Measurements from ENCODE around the gene SLC20A1.

The SLC20A1 gene

DNA sequence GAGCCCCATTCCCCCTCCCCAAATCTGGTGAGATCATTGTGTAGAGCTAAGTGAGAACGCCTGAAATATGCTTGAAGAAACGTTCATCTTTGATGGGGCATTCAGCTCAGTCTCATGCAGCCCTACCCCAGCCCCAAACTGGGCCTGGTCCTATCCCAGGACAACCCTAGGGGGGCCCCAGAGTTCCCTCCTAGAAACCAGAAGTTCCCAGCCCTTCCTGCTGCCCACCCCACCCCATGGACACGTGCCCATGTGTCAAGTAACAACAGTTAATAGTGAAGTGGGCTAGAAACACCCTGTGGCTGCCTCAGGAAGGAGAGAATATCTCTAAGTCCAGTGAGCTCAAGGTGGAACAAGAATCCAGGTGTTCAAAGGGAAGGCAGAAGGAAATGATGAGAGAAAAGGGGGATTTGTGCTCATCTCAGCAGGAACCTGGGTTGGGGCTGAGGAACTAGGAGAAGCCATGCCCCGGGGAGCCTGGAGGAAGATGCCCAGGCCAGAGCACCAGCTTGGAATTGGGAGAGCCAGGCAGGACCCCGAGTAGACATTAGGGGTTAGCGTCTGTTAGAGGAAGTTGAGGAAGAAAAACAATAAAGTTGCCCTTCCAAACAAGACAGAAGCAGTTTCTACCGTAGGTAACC, 20.1 kb upstream of the SLC20A1 start:
- WGBS, 2 donors (ENCODE audit: extremely low coverage in 2 of 2, insufficient read length in 2 of 2, insufficient replicate concordance in 1 of 2), result no CpG with 5 or more reads among the region's 7 CpGs
- Histone ChIP-seq H3K36me3 (replicated peaks in 1 of 2; ENCODE audit: control insufficient read depth in 2 of 2, insufficient read depth in 2 of 2, low read length in 2 of 2) (no peaks in the 10 kb centered on the region), H3K4me1 (ENCODE audit: control insufficient read depth in 2 of 2, insufficient read depth in 1 of 2, low read depth in 1 of 2, low read length in 2 of 2) (peaks cover 4 to 10% of the 10 kb centered on the region in 2 donors)

DNA sequence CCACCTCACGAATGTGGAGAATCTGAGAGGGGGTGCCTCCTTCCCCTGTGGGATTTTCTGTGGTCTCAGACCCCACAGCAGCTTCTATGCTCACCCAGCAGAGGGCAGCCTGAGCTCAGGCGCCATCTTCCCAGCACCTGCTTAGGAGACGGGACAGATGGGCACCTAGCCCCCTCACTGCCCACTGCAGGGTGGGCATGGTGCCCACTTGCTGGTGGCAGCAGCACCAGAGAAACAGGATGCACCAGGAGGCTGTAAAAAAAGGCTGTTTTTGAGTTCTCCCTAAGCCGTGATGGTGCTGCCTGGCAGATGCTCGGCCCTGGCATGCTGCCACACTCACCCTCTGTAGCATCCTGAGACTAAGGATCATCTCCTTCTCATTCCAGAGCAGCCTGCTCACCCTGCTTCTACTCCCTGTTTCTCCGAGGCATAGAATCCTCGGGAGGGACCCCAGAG, 19.1 kb upstream of the SLC20A1 start:
- H3K4me3 ChIP-seq (ENCODE audit: low read length in 2 of 2), result no peak overlapping the region
- H3K4me1 ChIP-seq (ENCODE audit: control insufficient read depth in 2 of 2, insufficient read depth in 1 of 2, low read depth in 1 of 2, low read length in 2 of 2), result peaks cover 14 to 15% of the 10 kb centered on the region in 2 donors
- no peak overlapping the region for H3K23ac ChIP-seq (ENCODE audit: low read depth, low read length, poor library complexity)
- H2BK120ac ChIP-seq (ENCODE audit: low read depth, low read length), result no peak overlapping the region
- H2BK5ac ChIP-seq (ENCODE audit: low read length), result no peak overlapping the region
- H3K4me2 ChIP-seq (ENCODE audit: insufficient read depth, low read length, poor library complexity, severe bottlenecking), result no peak overlapping the region
- no peaks in the 10 kb centered on the region for H3K27me3 ChIP-seq (ENCODE audit: control insufficient read depth in 3 of 3, insufficient read depth in 3 of 3, low read depth in 1 of 3, low read length in 3 of 3)
- H2AFZ ChIP-seq (ENCODE audit: low read length), result peak overlapping the region; percentile 0
- H2BK15ac ChIP-seq (ENCODE audit: low read length), result no peak overlapping the region
- no peak overlapping the region for H4K8ac ChIP-seq (ENCODE audit: low read depth, low read length)
- WGBS, 2 donors (ENCODE audit: extremely low coverage in 2 of 2, insufficient read length in 2 of 2, insufficient replicate concordance in 1 of 2), result no CpG with 5 or more reads among the region's 7 CpGs
- no peak overlapping the region for H3K14ac ChIP-seq (ENCODE audit: low read length)
- H3K27ac ChIP-seq (replicated peaks; ENCODE audit: low read length), result no peak overlapping the region
- no peak overlapping the region for H3K18ac ChIP-seq (ENCODE audit: low read length)
- no peaks in the 10 kb centered on the region for H3K79me1 ChIP-seq (ENCODE audit: low read depth, low read length)
- peak overlapping the region; percentile 66 for H2AK5ac ChIP-seq (ENCODE audit: low read depth, low read length)
- no peak overlapping the region for H4K91ac ChIP-seq (ENCODE audit: low read depth, low read length, poor library complexity)
- no peak overlapping the region for H3K4ac ChIP-seq (ENCODE audit: low read length)
- no peaks in the 10 kb centered on the region for H3K9me3 ChIP-seq (replicated peaks in 1 of 2; ENCODE audit: control insufficient read depth in 2 of 2, insufficient read depth in 1 of 2, low read depth in 1 of 2, low read length in 2 of 2)
- no peaks in the 10 kb centered on the region for H3K36me3 ChIP-seq (replicated peaks in 1 of 2; ENCODE audit: control insufficient read depth in 2 of 2, insufficient read depth in 2 of 2, low read length in 2 of 2)
- H3K9ac ChIP-seq (ENCODE audit: low read depth, low read length, poor library complexity), result no peak overlapping the region
- H2BK12ac ChIP-seq (ENCODE audit: low read length), result no peak overlapping the region
- no peak for DNase-seq (ENCODE audit: low spot score)

More for the DNA sequence above, 20.1 kb upstream of the SLC20A1 start:
- Histone ChIP-seq H3K27me3 (ENCODE audit: control insufficient read depth in 3 of 3, insufficient read depth in 3 of 3, low read depth in 1 of 3, low read length in 3 of 3) (no peaks in the 10 kb centered on the region), H2BK5ac (ENCODE audit: low read length) (no peak overlapping the region), H3K23ac (ENCODE audit: low read depth, low read length, poor library complexity) (no peak overlapping the region), H2BK12ac (ENCODE audit: low read length) (no peak overlapping the region), H3K27ac (replicated peaks; ENCODE audit: low read length) (no peak overlapping the region), H2BK15ac (ENCODE audit: low read length) (no peak overlapping the region), H3K79me1 (ENCODE audit: low read depth, low read length) (no peaks in the 10 kb centered on the region), H3K14ac (ENCODE audit: low read length) (no peak overlapping the region), H2BK120ac (ENCODE audit: low read depth, low read length) (no peak overlapping the region), H2AFZ (ENCODE audit: low read length) (no peak overlapping the region), H4K91ac (ENCODE audit: low read depth, low read length, poor library complexity) (no peak overlapping the region), H3K4me3 (ENCODE audit: low read length in 2 of 2) (no peak overlapping the region), H2AK5ac (ENCODE audit: low read depth, low read length) (no peak overlapping the region), H3K18ac (ENCODE audit: low read length) (no peak overlapping the region), H3K9me3 (replicated peaks in 1 of 2; ENCODE audit: control insufficient read depth in 2 of 2, insufficient read depth in 1 of 2, low read depth in 1 of 2, low read length in 2 of 2) (no peaks in the 10 kb centered on the region), H3K4me2 (ENCODE audit: insufficient read depth, low read length, poor library complexity, severe bottlenecking) (no peak overlapping the region), H4K8ac (ENCODE audit: low read depth, low read length) (no peak overlapping the region), H3K9ac (ENCODE audit: low read depth, low read length, poor library complexity) (peak overlapping the region; percentile 30), H3K4ac (ENCODE audit: low read length) (no peak overlapping the region)
- DNase-seq (ENCODE audit: low spot score), result no peak

DNA sequence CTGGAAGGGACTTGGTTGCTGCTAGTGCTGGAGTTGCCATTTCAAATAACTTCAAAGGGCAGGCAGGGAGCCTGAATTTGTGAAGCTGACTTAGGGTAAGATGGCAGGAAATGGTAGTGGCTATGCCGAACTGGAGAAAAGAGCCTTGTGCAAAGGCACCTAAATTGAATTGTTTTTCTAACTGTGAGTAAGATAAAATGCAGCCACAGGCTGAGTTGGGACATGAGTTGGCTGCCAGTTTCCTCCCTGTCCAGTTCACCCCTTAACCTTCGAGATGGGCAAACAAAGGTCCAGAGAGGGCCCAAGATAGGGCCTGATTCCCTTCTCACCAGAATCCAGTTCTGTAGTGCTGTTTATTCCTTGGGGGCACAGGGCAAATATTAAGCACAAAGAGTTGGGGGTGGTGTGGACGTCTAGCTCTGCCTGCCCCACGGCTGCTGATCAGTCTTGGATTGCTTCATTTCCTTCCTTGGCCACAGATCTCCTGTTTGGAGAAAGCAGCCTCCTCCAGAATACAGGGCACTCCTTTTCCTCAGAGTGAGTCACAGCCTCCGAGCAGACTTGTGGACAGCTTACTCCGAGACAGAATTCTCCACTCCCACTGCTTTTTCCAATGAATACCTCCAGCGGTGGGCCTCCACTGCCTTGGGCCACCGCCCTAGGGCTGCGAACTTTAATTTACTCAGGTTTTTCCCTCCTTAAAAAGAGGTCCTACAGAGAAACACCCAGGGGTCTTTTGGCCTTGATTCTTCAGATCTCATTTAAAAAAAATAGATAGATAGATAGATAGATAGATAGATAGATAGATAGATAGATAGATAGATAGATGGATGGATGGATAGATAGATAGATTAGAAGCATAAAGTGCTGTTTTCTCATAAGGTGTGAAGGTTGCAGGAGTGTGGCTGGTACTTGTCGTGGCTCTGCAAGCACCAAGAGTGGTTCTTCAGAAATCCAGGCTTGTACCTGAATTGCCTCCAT, 18.4 kb upstream of the SLC20A1 start:
- H4K91ac ChIP-seq (ENCODE audit: low read depth, low read length, poor library complexity), result no peak overlapping the region
- H3K79me1 ChIP-seq (ENCODE audit: low read depth, low read length), result no peaks in the 10 kb centered on the region
- H4K8ac ChIP-seq (ENCODE audit: low read depth, low read length), result no peak overlapping the region
- no peak overlapping the region for H3K4me2 ChIP-seq (ENCODE audit: insufficient read depth, low read length, poor library complexity, severe bottlenecking)
- no peak overlapping the region for H3K27ac ChIP-seq (replicated peaks; ENCODE audit: low read length)
- no CpG with 5 or more reads among the region's 10 CpGs for WGBS, 2 donors (ENCODE audit: extremely low coverage in 2 of 2, insufficient read length in 2 of 2, insufficient replicate concordance in 1 of 2)
- no peak overlapping the region for H2BK12ac ChIP-seq (ENCODE audit: low read length)
- DNase-seq (ENCODE audit: low spot score), result no peak
- H3K9ac ChIP-seq (ENCODE audit: low read depth, low read length, poor library complexity), result no peak overlapping the region
- H3K36me3 ChIP-seq (replicated peaks in 1 of 2; ENCODE audit: control insufficient read depth in 2 of 2, insufficient read depth in 2 of 2, low read length in 2 of 2), result no peaks in the 10 kb centered on the region
- no peak overlapping the region for H2BK5ac ChIP-seq (ENCODE audit: low read length)
- no peak overlapping the region for H2BK120ac ChIP-seq (ENCODE audit: low read depth, low read length)
- peak overlapping the region; percentile 66 for H2AK5ac ChIP-seq (ENCODE audit: low read depth, low read length)
- H2AFZ ChIP-seq (ENCODE audit: low read length), result peak overlapping the region; percentile 74
- peak overlapping the region; percentile 86 for H3K14ac ChIP-seq (ENCODE audit: low read length)
- H3K4me1 ChIP-seq (ENCODE audit: control insufficient read depth in 2 of 2, insufficient read depth in 1 of 2, low read depth in 1 of 2, low read length in 2 of 2), result peaks cover 16% of the 10 kb centered on the region in 2 donors
- no peak overlapping the region for H3K23ac ChIP-seq (ENCODE audit: low read depth, low read length, poor library complexity)
- H3K4me3 ChIP-seq (ENCODE audit: low read length in 2 of 2), result no peak overlapping the region
- no peaks in the 10 kb centered on the region for H3K27me3 ChIP-seq (ENCODE audit: control insufficient read depth in 3 of 3, insufficient read depth in 3 of 3, low read depth in 1 of 3, low read length in 3 of 3)
- no peak overlapping the region for H2BK15ac ChIP-seq (ENCODE audit: low read length)
- H3K9me3 ChIP-seq (replicated peaks in 1 of 2; ENCODE audit: control insufficient read depth in 2 of 2, insufficient read depth in 1 of 2, low read depth in 1 of 2, low read length in 2 of 2), result no peaks in the 10 kb centered on the region
- no peak overlapping the region for H3K4ac ChIP-seq (ENCODE audit: low read length)
- H3K18ac ChIP-seq (ENCODE audit: low read length), result no peak overlapping the region

DNA sequence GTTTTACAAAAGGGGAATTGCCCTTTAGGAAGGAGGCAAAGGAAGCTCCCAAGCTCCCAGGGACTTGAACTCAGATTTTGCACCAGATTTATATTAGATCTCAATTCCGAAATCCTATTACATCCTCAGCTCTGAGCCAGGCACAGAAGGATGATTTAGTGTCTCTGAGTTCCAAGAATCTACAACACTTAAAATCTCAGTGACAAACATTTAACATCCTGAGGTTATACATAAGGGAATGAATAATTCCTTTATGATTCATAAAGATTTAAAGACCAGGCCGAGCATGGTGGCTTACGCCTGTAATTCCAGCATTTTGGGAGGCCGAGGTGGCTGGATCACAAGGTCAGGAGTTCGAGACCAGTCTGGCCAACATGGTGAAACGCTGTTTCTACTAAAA, 16.5 kb upstream of the SLC20A1 start:
- Histone ChIP-seq H3K27me3 (ENCODE audit: control insufficient read depth in 3 of 3, insufficient read depth in 3 of 3, low read depth in 1 of 3, low read length in 3 of 3) (no peaks in the 10 kb centered on the region), H3K4me3 (ENCODE audit: low read length in 2 of 2) (no peak overlapping the region), H3K23ac (ENCODE audit: low read depth, low read length, poor library complexity) (no peak overlapping the region), H4K91ac (ENCODE audit: low read depth, low read length, poor library complexity) (no peak overlapping the region), H2BK120ac (ENCODE audit: low read depth, low read length) (no peak overlapping the region), H2BK15ac (ENCODE audit: low read length) (no peak overlapping the region), H3K36me3 (replicated peaks in 1 of 2; ENCODE audit: control insufficient read depth in 2 of 2, insufficient read depth in 2 of 2, low read length in 2 of 2) (no peaks in the 10 kb centered on the region), H3K4me2 (ENCODE audit: insufficient read depth, low read length, poor library complexity, severe bottlenecking) (no peak overlapping the region), H3K79me1 (ENCODE audit: low read depth, low read length) (no peaks in the 10 kb centered on the region), H3K27ac (replicated peaks; ENCODE audit: low read length) (no peak overlapping the region), H4K8ac (ENCODE audit: low read depth, low read length) (no peak overlapping the region), H3K4ac (ENCODE audit: low read length) (no peak overlapping the region), H3K14ac (ENCODE audit: low read length) (no peak overlapping the region), H3K9me3 (replicated peaks in 1 of 2; ENCODE audit: control insufficient read depth in 2 of 2, insufficient read depth in 1 of 2, low read depth in 1 of 2, low read length in 2 of 2) (no peaks in the 10 kb centered on the region), H2BK5ac (ENCODE audit: low read length) (no peak overlapping the region), H2AFZ (ENCODE audit: low read length) (no peak overlapping the region), H2AK5ac (ENCODE audit: low read depth, low read length) (no peak overlapping the region), H3K18ac (ENCODE audit: low read length) (no peak overlapping the region), H3K4me1 (ENCODE audit: control insufficient read depth in 2 of 2, insufficient read depth in 1 of 2, low read depth in 1 of 2, low read length in 2 of 2) (peaks cover 16 to 18% of the 10 kb centered on the region in 2 donors), H3K9ac (ENCODE audit: low read depth, low read length, poor library complexity) (no peak overlapping the region), H2BK12ac (ENCODE audit: low read length) (no peak overlapping the region)
- DNase-seq (ENCODE audit: low spot score), result no peak
- no CpG with 5 or more reads among the region's 6 CpGs for WGBS, 2 donors (ENCODE audit: extremely low coverage in 2 of 2, insufficient read length in 2 of 2, insufficient replicate concordance in 1 of 2)

Data from neuronal stem cell (in vitro differentiated cells).